OCI-M1 (cell line): ENCODE results near the gene PCSK4.
"Not testable (repeated sequence)": the region's sequence is repeated elsewhere in the genome, so short reads cannot be mapped to it uniquely, and the experiment has no call there.

Source experiments
- DNase-seq: peaks from one replicate; lab custom pipeline; 2025; lab: John Stamatoyannopoulos, UW

The PCSK4 gene

GRCh38 chr19:1505012-1505411 lies 14.9 kb upstream of the PCSK4 start:
- DNase-seq = no peak

DNA sequence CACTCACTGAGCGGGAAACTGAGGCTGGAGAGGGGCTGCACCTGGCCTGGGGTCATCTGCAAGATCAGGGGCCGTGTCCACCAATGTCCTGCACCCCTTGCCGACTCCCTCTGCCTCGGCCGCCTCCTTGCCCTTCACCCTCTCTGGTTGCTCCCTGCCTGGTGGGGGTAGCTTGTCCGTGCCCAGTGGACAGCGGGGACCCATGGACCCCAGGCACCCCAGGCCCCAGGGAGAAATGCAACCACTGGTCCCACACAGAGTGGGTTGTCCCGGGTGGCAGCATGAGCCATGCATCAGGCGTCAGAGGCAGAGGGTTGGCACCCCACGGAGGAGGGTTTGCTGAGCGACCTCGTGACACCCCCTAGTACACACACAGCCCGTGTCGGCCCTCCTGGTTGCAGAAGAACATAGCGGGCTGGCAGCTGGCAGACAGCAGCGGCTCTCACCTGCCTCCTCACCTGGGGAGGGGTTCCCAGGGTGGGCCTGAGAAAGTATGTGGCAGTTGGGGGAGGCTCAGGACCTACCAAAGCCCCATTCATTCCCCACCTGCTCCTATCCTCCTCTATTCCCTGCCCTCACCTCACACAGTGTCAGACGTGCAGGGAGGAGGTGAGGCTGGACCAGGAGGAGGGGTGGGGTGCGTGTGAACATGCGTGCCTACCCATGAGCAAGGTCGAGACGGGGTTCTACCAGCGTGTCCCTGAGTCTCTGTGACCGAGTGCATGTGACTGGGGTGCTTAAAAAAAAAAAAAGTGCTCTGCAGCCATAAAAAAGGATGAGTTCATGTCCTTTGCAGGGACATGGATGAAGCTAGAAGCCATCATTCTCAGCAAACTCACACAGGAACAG lies 14.0 kb upstream of the PCSK4 start:
- no peak for DNase-seq

DNA sequence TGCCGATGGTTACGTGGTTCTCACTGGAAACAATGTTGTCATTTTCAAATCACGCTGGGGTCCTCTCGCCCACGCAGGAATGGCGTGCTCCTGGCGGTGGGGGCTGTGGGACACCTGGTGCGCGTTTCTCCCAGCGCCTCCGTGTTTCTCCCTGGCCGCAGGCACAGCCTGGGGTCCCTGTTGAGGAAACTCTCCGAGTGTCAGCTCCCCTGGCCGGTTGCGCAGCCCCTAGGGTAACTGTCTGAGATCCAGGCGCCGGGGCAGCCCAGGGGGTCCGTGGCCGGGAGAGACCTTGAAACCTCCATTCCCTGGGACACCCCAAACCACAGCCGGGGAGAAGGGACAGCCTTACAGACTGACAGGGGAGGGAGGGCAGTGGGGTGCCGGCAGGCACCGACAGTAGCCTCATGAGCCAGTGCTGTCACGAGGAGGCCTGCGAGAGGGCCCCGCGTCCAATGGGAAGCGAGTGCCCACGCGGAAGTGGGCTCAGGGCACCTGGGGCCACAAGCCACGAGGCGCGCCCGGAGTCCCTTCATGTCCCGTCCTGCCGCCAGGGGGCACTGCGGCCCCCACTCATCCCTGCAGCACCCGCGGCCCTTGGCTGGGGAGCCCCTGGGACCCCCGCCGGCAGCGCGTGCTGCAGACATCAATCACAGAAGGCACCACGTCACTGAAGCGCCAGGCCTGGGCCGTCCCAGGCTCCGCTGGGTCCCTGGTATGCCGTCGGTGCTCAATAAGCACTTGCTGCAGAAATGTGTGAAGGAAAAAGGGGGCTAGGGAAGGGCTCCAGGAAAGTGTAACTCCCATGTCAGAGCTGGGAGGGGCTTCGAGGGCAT lies 13.2 kb upstream of the PCSK4 start:
- DNase-seq = peak; percentile 68

GRCh38 chr19:1502433-1503088 lies 12.4 kb upstream of the PCSK4 start:
- no peak for DNase-seq

GRCh38 chr19:1501200-1501595 lies 11.0 kb upstream of the PCSK4 start:
- DNase-seq = no peak

- not testable (repeated sequence) for DNase-seq
Measured at GRCh38 chr19:1499231-1499630, 9.1 kb upstream of the PCSK4 start.

GRCh38 chr19:1497578-1498235 lies 7.6 kb upstream of the PCSK4 start:
- DNase-seq = no peak

- DNase-seq = no peak
Measured at GRCh38 chr19:1496714-1497577, 6.8 kb upstream of the PCSK4 start.

DNA sequence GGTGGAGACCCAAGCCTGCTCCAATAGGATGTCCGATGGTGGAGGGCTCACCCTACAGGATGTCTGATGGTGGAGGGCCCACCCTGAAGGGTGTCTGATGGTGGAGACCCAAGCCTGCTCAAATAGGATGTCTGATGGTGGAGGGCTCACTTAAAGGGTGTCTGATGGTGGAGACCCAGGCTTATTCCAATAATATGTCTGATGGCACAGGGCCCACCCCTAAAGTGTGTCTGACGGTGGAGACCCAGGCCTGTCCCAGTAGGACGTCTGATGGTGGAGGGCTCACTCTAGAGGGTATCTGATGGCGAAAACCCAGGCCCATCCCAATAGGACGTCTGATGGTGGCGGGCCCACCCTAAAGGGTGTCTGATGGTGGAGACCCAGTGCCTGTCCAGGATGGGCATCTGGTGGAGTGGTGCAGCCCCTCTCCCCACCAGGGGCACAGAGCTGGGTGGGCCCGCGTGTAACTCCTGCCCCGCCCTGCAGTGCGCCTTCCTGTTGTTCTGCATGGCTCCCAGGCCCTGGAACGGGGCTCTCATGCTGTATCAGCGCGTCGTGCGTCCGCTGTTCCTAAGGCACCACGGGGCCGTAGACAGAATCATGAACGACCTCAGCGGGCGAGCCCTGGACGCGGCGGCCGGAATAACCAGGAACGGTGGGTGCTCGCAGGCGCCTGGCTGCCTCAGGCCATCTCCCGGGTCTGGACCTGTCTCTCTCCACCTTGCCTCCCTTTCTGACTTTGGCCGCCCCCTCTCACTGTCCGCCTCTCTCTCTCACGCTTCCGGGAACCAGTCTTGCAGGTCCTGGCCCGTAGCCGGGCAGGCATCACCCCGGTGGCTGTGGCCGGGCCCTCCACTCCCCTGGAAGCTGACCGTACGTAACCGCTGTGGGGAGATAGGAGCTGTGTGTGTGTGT lies 5.9 kb upstream of the PCSK4 start:
- no peak for DNase-seq

DNA sequence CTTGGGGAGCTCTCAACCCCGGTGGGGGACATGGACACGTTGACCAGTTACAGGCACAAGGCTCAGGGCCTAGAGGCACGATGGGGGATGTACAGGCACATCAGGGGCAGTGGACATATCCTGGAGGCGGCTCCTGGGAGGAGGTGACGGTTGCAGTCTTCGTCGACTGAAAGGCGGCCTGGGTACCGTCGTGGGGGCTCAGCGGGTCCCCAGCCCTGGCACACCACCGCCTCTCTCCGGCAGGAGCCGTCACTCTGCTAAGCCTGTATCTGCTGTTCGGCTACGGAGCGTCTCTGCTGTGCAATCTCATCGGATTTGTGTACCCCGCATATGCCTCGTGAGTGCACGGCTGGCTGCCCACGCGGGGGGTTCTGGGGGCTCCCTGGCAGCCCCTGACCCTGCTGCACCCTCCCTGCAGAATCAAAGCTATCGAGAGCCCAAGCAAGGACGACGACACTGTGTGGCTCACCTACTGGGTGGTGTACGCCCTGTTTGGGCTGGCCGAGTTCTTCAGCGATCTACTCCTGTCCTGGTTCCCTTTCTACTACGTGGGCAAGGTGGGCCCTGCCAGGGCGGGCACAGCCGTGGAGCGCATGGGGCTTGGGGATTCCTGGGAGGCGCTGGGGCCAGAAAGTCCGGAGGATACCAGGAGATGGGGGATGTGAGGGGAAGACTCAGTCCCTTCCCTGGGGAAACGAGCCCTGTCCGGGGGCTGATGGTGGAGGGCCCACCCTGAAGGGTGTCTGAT lies 5.1 kb upstream of the PCSK4 start:
- DNase-seq = no peak

DNA sequence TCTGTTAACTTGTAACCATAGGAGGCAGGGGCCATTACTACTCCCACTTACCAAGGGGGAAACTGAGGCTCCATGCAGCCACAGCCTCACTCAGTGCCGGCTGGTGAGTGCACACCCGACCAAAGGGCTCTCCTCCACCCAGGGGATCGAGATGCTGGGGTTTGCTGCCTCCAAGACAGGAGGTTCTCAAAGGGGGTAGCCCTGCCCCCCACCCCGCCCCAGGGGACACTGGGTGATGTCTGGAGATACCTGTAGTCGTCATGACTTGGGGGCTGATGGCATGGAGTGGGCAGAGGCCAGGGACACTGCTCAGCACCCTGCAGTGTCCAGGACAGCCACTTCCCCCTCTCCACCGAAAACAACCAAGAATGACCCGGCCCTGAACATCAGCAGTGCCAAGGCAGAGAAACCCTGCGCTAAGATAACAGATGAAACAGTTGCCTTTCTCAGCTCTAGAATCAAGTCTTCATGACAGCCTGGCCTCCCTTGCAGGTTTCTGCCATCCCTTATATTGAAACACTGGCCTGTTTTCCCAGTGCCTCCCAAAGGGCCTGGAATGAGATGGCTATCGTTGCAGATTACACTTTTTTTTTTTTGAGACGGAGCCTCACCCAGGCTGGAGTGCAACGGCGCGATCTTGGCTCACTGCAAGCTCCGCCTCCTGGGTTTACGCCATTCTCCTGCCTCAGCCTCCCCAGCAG lies 4.1 kb upstream of the PCSK4 start:
- no peak for DNase-seq

- DNase-seq = no peak
Measured at GRCh38 chr19:1492474-1493006, 2.4 kb upstream of the PCSK4 start.

GRCh38 chr19:1491849-1492170 lies 1.7 kb upstream of the PCSK4 start:
- no peak for DNase-seq

GRCh38 chr19:1491114-1491848 lies 1.1 kb upstream of the PCSK4 start, which contains the start of gene REEP6:
REEP6 (plus strand) TSS chr19:1491181; CDS start chr19:1491270, 89 bp downstream.
- no peak for DNase-seq

- no peak for DNase-seq
Measured at GRCh38 chr19:1489463-1490310, 463 bp downstream of the PCSK4 start.

GRCh38 chr19:1488282-1488601 lies 1.9 kb downstream of the PCSK4 start:
- no peak for DNase-seq
